Activated B cell treated with CpG ODN at 0.5 μM for 24 hours (primary cell): Measurements from ENCODE around the gene SMPD4. TPM values are rescaled to one million over a fixed set of nuclear protein-coding genes. Genes with fewer than 3 reads are reported as not detected.
"Not testable (repeated sequence)": the region's sequence is repeated elsewhere in the genome, so short reads cannot be mapped to it uniquely, and the experiment has no call there.

ENCODE experiments used
- ATAC-seq: fragments of 200-7000 bp; cut with Tn5 transposase; one replicate; pipeline ENCODE4 v1.10.0; 2021; ENCODE audit warnings: low read depth, mild to moderate bottlenecking, moderate library complexity
- CTCF ChIA-PET: fragments of 350-600 bp; sonication (Branson Sonifier 250); formaldehyde crosslinking; loops from one replicate; lab custom pipeline; 2021; ENCODE audit warnings: antibody characterized with exemption; lab: Charles Lee
- POLR2A ChIA-PET: fragments of 350-600 bp; sonication (Branson Sonifier 250); formaldehyde crosslinking; loops from one replicate; lab custom pipeline; 2021; ENCODE audit warnings: antibody characterized with exemption; lab: Charles Lee
- DNase-seq: peaks from one replicate; pipeline ENCODE4 v3.0.0; 2022
- H3K27ac Mint-ChIP-seq: one replicate; pipeline ENCODE4 v1.8.0; 2020; ENCODE audit warnings: mixed read lengths
- H3K27me3 Mint-ChIP-seq: one replicate; pipeline ENCODE4 v1.8.0; 2021; ENCODE audit warnings: mixed read lengths
- H3K36me3 Mint-ChIP-seq: one replicate; pipeline ENCODE4 v1.8.0; 2021; ENCODE audit warnings: low read depth, mixed read lengths
- H3K4me1 Mint-ChIP-seq: one replicate; pipeline ENCODE4 v1.8.0; 2021; ENCODE audit warnings: mixed read lengths
- H3K4me3 Mint-ChIP-seq: one replicate; pipeline ENCODE4 v1.8.0; 2020; ENCODE audit warnings: mild to moderate bottlenecking, mixed read lengths
- H3K9me3 Mint-ChIP-seq: one replicate; pipeline ENCODE4 v1.8.0; 2020; ENCODE audit warnings: mixed read lengths
- intact Hi-C: fragments of 100-400 bp; cut with micrococcal nuclease; formaldehyde crosslinking; loops from one replicate; pipeline ENCODE4 v1.15.1; 2024
- total RNA-seq: library from RNA; stranded (reverse); gene quantifications from 2 replicates; pipeline ENCODE4 v1.2.3, GENCODE V29; 2022
- TF ChIP-seq, protein P1 (sequence below): fragments of 200-600 bp; IDR thresholded peaks from one replicate; pipeline ENCODE4 v1.8.0; 2022; ENCODE audit warnings: antibody characterized with exemption, mild to moderate bottlenecking

Gene SMPD4
- total RNA-seq, 1 donor from 2014 or later: 66.8 TPM

DNA sequence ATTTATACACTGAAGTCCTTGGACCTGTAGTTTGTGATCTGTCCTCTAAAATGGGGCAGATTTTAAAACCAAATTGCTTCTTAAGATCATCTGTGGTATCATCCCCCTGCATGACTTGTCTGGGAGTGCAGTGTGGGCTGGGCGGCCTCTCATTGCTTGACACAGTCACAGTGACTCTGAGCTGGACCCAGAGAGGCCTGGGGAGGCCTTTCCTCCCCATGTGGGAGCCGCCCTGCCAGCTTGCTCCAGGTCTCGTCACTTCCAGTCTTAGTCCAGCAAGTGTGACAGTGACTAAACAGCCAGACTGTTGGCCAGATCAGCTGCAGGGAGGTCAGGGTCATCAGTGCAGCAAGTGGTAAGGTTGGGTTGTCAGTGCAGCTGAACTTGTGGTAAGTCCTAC lies 21.7 kb upstream of the SMPD4 start:
- H3K27me3 Mint-ChIP-seq, H3K9me3 Mint-ChIP-seq, H3K36me3 Mint-ChIP-seq, H3K27ac Mint-ChIP-seq, H3K4me1 Mint-ChIP-seq, POLR2A ChIA-PET, ATAC-seq, intact Hi-C loops, H3K4me3 Mint-ChIP-seq, CTCF ChIA-PET, DNase-seq: not testable (repeated sequence)

DNA sequence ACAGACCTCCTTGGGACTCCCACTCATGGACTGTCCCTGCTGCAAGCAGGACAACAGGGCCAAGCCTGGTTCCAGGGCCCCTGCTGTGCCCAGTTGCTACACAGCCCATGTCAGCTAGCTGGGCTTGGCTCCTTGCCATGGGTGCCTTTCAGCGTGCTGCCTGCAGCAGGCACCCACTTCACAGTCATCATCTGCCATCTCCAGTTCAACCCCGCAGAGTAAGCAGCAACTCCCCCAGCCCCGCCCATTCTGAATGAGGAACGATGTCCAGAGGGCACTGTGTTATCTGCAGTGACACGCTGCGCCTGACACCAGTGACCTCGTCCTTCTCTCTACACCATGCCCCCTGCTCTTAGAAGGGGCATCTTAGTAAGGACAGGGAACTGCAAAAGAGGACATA lies 21.1 kb upstream of the SMPD4 start:
- H3K4me1 Mint-ChIP-seq, ATAC-seq, intact Hi-C loops: not testable (repeated sequence)

DNA sequence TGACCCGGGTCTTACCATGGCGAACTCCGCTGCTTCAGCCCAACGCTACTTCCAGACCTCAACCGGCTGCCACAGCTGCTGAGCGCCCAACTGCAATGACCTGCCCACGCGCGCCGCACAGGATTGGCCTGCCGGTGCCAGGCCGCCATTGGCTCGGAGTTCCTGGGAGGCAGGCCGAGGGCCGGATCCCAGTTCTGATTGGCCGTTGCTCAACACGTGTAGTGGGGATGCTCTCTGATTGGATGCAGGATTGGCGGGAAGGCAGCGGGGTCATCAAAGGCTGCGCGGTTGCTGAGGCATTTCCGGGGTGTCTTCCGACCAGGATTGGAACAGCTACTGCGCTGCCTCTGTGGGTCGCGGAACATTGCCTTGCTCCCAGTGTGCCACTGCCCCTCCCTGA lies 16.9 kb upstream of the SMPD4 start, which contains the start of gene TUBA3E:
Gene TUBA3E, minus strand, starts transcription at position 97 of the 400 bp plus-strand sequence. Its CDS starts 79 bp downstream, at position 18.
- H3K27me3 Mint-ChIP-seq: no peaks in the 10 kb centered on the region
- H3K9me3 Mint-ChIP-seq: no peaks in the 10 kb centered on the region
- ATAC-seq (no peak), DNase-seq (no peak)
- intact Hi-C loops: no loop called here
- no peak within 1 kb of the TSS for H3K4me3 Mint-ChIP-seq
- CTCF ChIA-PET: no interaction called here
- no peaks in the 10 kb centered on the region for H3K4me1 Mint-ChIP-seq
- H3K27ac Mint-ChIP-seq: no peak within 1 kb of the TSS
- H3K36me3 Mint-ChIP-seq: no peaks in the 10 kb centered on the region
- TF ChIP-seq, protein P1, sequence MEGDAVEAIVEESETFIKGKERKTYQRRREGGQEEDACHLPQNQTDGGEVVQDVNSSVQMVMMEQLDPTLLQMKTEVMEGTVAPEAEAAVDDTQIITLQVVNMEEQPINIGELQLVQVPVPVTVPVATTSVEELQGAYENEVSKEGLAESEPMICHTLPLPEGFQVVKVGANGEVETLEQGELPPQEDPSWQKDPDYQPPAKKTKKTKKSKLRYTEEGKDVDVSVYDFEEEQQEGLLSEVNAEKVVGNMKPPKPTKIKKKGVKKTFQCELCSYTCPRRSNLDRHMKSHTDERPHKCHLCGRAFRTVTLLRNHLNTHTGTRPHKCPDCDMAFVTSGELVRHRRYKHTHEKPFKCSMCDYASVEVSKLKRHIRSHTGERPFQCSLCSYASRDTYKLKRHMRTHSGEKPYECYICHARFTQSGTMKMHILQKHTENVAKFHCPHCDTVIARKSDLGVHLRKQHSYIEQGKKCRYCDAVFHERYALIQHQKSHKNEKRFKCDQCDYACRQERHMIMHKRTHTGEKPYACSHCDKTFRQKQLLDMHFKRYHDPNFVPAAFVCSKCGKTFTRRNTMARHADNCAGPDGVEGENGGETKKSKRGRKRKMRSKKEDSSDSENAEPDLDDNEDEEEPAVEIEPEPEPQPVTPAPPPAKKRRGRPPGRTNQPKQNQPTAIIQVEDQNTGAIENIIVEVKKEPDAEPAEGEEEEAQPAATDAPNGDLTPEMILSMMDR: no peak
- POLR2A ChIA-PET: no interaction called here

More for the DNA sequence above, 21.1 kb upstream of the SMPD4 start:
- H3K9me3 Mint-ChIP-seq, DNase-seq, CTCF ChIA-PET, POLR2A ChIA-PET, H3K36me3 Mint-ChIP-seq, H3K27ac Mint-ChIP-seq, H3K27me3 Mint-ChIP-seq, H3K4me3 Mint-ChIP-seq: not testable (repeated sequence)

DNA sequence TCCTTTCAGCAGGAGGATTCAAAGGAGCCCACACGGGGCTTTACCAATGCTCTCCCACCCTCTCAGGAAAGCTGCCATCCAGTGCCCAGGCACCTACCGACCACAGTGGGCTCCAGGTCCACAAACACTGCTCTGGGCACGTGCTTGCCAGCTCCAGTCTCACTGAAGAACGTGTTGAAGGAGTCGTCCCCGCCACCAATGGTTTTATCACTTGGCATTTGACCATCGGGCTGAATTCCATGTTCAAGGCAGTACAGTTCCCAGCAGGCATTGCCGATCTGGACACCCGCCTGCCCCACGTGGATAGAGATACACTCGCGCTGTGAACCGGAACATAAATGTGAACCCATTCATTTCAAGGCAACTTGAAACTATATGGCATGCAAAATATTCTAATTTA lies 14.7 kb upstream of the SMPD4 start:
- H3K27ac Mint-ChIP-seq, H3K36me3 Mint-ChIP-seq, POLR2A ChIA-PET, H3K4me3 Mint-ChIP-seq, CTCF ChIA-PET, DNase-seq, H3K4me1 Mint-ChIP-seq, H3K27me3 Mint-ChIP-seq, ATAC-seq, intact Hi-C loops, H3K9me3 Mint-ChIP-seq: not testable (repeated sequence)

DNA sequence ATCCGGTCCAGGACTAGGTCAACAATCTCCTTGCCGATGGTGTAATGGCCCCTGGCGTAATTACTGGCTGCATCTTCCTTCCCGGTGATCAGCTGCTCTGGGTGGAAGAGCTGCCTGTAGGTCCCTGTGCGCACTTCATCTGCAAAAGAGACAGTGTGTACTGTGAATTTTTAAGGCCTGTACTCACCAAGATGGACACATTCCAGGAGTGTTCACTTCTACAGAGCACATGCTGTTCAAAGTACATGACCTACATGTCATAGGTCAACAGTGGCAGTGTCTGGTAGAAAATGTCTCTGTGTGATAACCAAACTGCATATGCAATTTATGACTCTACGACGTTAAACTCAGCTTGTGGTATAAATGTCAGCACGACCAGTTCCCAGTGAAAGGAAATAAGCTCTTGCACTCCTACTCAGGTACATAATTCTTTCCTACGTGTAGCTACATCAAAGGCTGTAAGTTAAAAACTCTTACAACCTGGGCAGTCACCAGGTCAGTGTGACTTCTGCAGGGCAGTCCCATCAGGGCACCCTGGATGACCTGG lies 13.8 kb upstream of the SMPD4 start:
- peaks cover 14% of the 10 kb centered on the region for H3K36me3 Mint-ChIP-seq
- POLR2A ChIA-PET, CTCF ChIA-PET, H3K27me3 Mint-ChIP-seq, H3K4me3 Mint-ChIP-seq, DNase-seq, ATAC-seq, H3K9me3 Mint-ChIP-seq, H3K4me1 Mint-ChIP-seq, intact Hi-C loops, H3K27ac Mint-ChIP-seq: not testable (repeated sequence)

DNA sequence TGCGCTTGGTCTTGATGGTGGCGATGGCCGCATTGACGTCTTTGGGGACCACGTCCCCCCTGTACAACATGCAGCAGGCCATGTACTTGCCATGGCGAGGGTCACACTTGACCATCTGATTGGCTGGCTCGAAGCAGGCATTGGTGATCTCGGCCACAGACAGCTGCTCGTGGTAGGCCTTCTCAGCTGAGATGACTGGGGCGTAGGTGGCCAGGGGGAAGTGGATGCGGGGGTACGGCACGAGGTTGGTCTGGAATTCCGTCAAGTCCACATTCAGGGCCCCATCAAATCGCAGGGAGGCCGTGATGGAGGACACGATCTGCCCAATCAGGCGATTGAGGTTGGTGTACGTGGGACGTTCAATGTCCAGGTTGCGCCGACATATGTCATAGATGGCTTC lies 12.4 kb upstream of the SMPD4 start:
- POLR2A ChIA-PET: not testable (repeated sequence)

DNA sequence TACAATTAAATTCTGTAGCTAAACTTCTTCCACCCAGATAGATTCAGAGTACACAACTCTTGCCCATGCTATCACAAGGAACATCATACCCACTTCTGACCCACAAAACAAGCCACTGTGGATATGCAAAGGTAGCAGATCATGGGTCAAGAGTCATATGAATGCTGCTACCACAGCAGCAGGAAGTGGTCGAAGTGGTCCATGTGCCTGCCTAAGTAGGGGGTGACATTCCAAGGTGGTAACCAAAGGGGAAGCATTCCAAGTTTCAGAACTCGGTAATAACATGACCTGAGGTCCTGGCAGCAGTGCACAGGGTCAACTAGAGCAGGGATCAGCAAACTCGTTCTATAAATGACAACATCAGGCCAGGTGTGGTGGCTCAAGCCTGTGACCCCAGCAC lies 11.0 kb upstream of the SMPD4 start:
- ATAC-seq, H3K27ac Mint-ChIP-seq, H3K27me3 Mint-ChIP-seq, intact Hi-C loops, H3K9me3 Mint-ChIP-seq, DNase-seq, H3K4me1 Mint-ChIP-seq, H3K4me3 Mint-ChIP-seq, POLR2A ChIA-PET, CTCF ChIA-PET: not testable (repeated sequence)
- peaks cover 14% of the 10 kb centered on the region for H3K36me3 Mint-ChIP-seq

More for the DNA sequence above, 12.4 kb upstream of the SMPD4 start:
- CTCF ChIA-PET, ATAC-seq, H3K27ac Mint-ChIP-seq, H3K4me1 Mint-ChIP-seq, H3K4me3 Mint-ChIP-seq, H3K27me3 Mint-ChIP-seq, DNase-seq, intact Hi-C loops, H3K9me3 Mint-ChIP-seq: not testable (repeated sequence)
- H3K36me3 Mint-ChIP-seq: peaks cover 14% of the 10 kb centered on the region

DNA sequence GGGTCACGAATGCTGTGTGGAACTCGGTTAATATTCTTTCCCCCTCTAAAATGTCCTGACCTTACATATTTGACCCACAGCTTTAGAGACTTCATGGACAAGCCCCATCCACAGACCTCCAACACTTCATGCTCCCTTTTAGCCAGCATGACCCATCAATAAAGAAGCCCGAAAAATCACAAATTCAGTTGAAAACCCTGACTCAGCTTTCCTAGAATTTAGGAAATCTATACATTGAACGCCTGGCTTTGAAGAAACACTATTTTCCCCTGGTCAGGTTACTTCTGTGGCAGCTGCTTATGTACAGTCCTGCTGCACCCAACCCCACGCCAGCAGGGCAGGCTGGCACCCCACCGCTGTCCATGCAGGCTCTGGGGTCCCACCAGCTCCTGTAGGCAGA lies 9.9 kb upstream of the SMPD4 start:
- H3K27ac Mint-ChIP-seq, H3K9me3 Mint-ChIP-seq, ATAC-seq, DNase-seq, CTCF ChIA-PET, H3K4me1 Mint-ChIP-seq, H3K27me3 Mint-ChIP-seq, intact Hi-C loops, H3K4me3 Mint-ChIP-seq, POLR2A ChIA-PET: not testable (repeated sequence)
- peaks cover 14% of the 10 kb centered on the region for H3K36me3 Mint-ChIP-seq
